ENCODE data around the gene KIAA1671. TPM values are rescaled to one million over a fixed set of nuclear protein-coding genes. Genes with fewer than 3 reads are reported as not detected.

The KIAA1671 gene
- total RNA-seq, 1 donor, result 10.7 TPM

- H3K4me3 ChIP-seq (ENCODE audit: low read depth, low read length), result no peak overlapping the region
- TF ChIP-seq CTCF (IDR thresholded peaks at IDR 0.05; ENCODE audit: insufficient read depth, low read length), result no peak
- peak; percentile 51 for DNase-seq (ENCODE audit: low read depth)
Measured at GRCh38 chr22:24969560-24970301, 17.2 kb downstream of the KIAA1671 start.

- DNase-seq (ENCODE audit: low read depth), result no peak
- no peak for TF ChIP-seq CTCF (IDR thresholded peaks at IDR 0.05; ENCODE audit: insufficient read depth, low read length)
- no peak overlapping the region for H3K4me3 ChIP-seq (ENCODE audit: low read depth, low read length)
Measured at GRCh38 chr22:24972369-24972768, 19.9 kb downstream of the KIAA1671 start.

GRCh38 chr22:24973872-24974271, 21.4 kb downstream of the KIAA1671 start:
- no peak for DNase-seq (ENCODE audit: low read depth)
- no peak for TF ChIP-seq CTCF (IDR thresholded peaks at IDR 0.05; ENCODE audit: insufficient read depth, low read length)

GRCh38 chr22:24975125-24975640, 22.7 kb downstream of the KIAA1671 start:
- H3K4me3 ChIP-seq (ENCODE audit: low read depth, low read length), result no peak overlapping the region
- DNase-seq (ENCODE audit: low read depth), result no peak
- no peak for TF ChIP-seq CTCF (IDR thresholded peaks at IDR 0.05; ENCODE audit: insufficient read depth, low read length)

More at GRCh38 chr22:24973872-24974271, 21.4 kb downstream of the KIAA1671 start:
- H3K4me3 ChIP-seq (ENCODE audit: low read depth, low read length), result no peak overlapping the region

- H3K4me3 ChIP-seq (ENCODE audit: low read depth, low read length), result no peak overlapping the region
- peak; percentile 62 for DNase-seq (ENCODE audit: low read depth)
- no peak for TF ChIP-seq CTCF (IDR thresholded peaks at IDR 0.05; ENCODE audit: insufficient read depth, low read length)
Measured at GRCh38 chr22:24975813-24976341, 23.4 kb downstream of the KIAA1671 start.

- H3K4me3 ChIP-seq (ENCODE audit: low read depth, low read length), result no peak overlapping the region
- DNase-seq (ENCODE audit: low read depth), result no peak
- no peak for TF ChIP-seq CTCF (IDR thresholded peaks at IDR 0.05; ENCODE audit: insufficient read depth, low read length)
Measured at GRCh38 chr22:24976442-24977218, 24.1 kb downstream of the KIAA1671 start.

All from fibroblast of the aortic adventitia (primary cell).